Measurements from ENCODE around the gene KLHL13. TPM values are rescaled to one million over a fixed set of nuclear protein-coding genes. Genes with fewer than 3 reads are reported as not detected.

The KLHL13 gene
- total RNA-seq, 4 donors from 2014 or later, result 0.52 to 2.7 (median 1.1) TPM

DNA sequence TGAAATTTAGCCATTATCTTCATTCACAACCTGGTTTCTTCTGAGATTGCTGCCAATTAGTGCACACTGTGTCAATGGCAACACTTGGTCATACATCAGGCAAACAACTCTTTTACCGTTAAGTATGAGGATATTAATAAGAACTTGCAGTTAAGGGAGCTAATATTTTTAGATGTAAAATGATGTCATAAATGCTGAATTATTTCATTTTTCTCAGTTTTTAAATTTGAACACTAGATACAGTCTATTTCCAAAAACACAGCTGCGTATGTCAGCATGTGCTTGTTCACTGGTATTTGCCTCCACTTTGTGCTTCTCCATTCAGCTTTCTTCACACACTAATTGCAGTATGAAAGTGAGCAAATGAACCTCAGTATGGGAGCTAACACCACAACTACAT is 1.6 kb downstream of the KLHL13 start:
- DNase-seq (ENCODE audit: low spot score in 2 of 2), result no peak
- 70 to 72% methylated on average over 2 of the region's 2 CpGs for WGBS, 2 donors
- TF ChIP-seq POLR2A (IDR thresholded peaks at IDR 0.05), result no peak
- TF ChIP-seq, protein P1, sequence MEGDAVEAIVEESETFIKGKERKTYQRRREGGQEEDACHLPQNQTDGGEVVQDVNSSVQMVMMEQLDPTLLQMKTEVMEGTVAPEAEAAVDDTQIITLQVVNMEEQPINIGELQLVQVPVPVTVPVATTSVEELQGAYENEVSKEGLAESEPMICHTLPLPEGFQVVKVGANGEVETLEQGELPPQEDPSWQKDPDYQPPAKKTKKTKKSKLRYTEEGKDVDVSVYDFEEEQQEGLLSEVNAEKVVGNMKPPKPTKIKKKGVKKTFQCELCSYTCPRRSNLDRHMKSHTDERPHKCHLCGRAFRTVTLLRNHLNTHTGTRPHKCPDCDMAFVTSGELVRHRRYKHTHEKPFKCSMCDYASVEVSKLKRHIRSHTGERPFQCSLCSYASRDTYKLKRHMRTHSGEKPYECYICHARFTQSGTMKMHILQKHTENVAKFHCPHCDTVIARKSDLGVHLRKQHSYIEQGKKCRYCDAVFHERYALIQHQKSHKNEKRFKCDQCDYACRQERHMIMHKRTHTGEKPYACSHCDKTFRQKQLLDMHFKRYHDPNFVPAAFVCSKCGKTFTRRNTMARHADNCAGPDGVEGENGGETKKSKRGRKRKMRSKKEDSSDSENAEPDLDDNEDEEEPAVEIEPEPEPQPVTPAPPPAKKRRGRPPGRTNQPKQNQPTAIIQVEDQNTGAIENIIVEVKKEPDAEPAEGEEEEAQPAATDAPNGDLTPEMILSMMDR (IDR thresholded peaks at IDR 0.05), result no peak
- intact Hi-C loops (cut with DNase I; ENCODE audit: low total_unique reads), result no loop called here
- no peak overlapping the region for H3K4me3 ChIP-seq (ENCODE audit: low read depth, poor library complexity, severe bottlenecking)

DNA sequence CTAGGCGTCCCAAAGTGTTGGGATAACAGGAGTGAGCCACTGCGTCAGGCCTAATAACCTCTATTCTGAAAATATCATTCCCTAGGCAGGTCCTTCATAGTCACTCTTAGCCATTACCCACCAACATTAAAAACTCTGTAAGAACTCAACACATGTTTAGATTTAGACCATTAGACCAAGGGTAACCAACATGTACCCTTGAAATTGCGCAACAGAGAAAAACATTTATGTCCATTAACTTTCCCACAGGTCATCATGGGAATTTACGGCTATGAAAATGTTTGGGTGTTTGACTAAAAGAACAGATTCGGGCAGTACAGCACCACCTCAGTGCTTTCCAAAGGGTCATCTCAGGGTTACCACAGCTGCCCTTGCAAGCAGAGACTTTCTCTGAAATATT is 7.5 kb downstream of the KLHL13 start:
- no peak overlapping the region for H3K4me3 ChIP-seq (ENCODE audit: low read depth, poor library complexity, severe bottlenecking)
- intact Hi-C loops (cut with DNase I; ENCODE audit: low total_unique reads), result no loop called here
- TF ChIP-seq, protein P1 (IDR thresholded peaks at IDR 0.05), result no peak
- TF ChIP-seq POLR2A (IDR thresholded peaks at IDR 0.05), result no peak
- WGBS, 2 donors, result 89 to 94% methylated on average over 5 of the region's 5 CpGs
- DNase-seq (ENCODE audit: low spot score in 2 of 2), result no peak

- H3K4me3 ChIP-seq (ENCODE audit: low read depth, poor library complexity, severe bottlenecking), result no peak overlapping the region
- intact Hi-C loops (cut with DNase I; ENCODE audit: low total_unique reads), result no loop called here
- no peak for TF ChIP-seq POLR2A (IDR thresholded peaks at IDR 0.05)
- TF ChIP-seq, protein P1 (IDR thresholded peaks at IDR 0.05), result no peak
- DNase-seq (ENCODE audit: low spot score in 2 of 2), result no peak
- 11 to 23% methylated on average over 1 of the region's 1 CpG for WGBS, 2 donors
Measured at GRCh38 chrX:118108304-118108703, 8.3 kb downstream of the KLHL13 start.

GRCh38 chrX:118100091-118100490 is 16.5 kb downstream of the KLHL13 start:
- no peak overlapping the region for H3K4me3 ChIP-seq (ENCODE audit: low read depth, poor library complexity, severe bottlenecking)
- intact Hi-C loops (cut with DNase I; ENCODE audit: low total_unique reads), result no loop called here
- TF ChIP-seq POLR2A (IDR thresholded peaks at IDR 0.05), result no peak
- TF ChIP-seq, protein P1 (IDR thresholded peaks at IDR 0.05), result no peak
- WGBS, 2 donors, result 77 to 83% methylated on average over 5 of the region's 5 CpGs
- DNase-seq (ENCODE audit: low spot score in 2 of 2), result no peak

- 88 to 94% methylated on average over 4 of the region's 4 CpGs for WGBS, 2 donors
- TF ChIP-seq, protein P1 (IDR thresholded peaks at IDR 0.05), result no peak
- TF ChIP-seq POLR2A (IDR thresholded peaks at IDR 0.05), result no peak
- intact Hi-C loops (cut with DNase I; ENCODE audit: low total_unique reads), result no loop called here
- DNase-seq (ENCODE audit: low spot score in 2 of 2), result no peak
- H3K4me3 ChIP-seq (ENCODE audit: low read depth, poor library complexity, severe bottlenecking), result no peak overlapping the region
Measured at GRCh38 chrX:118088084-118088483, 28.5 kb downstream of the KLHL13 start.

GRCh38 chrX:118074196-118074595 is 42.4 kb downstream of the KLHL13 start:
- TF ChIP-seq POLR2A (IDR thresholded peaks at IDR 0.05), result no peak
- TF ChIP-seq, protein P1 (IDR thresholded peaks at IDR 0.05), result no peak
- 16 to 22% methylated on average over 1 of the region's 1 CpG for WGBS, 2 donors
- H3K4me3 ChIP-seq (ENCODE audit: low read depth, poor library complexity, severe bottlenecking), result no peak overlapping the region
- no peak for DNase-seq (ENCODE audit: low spot score in 2 of 2)
- intact Hi-C loops (cut with DNase I; ENCODE audit: low total_unique reads), result no loop called here
